Fibroblast of skin of left quadriceps (primary cell): ENCODE measurements around the gene SYK.

Experiments
- DNase-seq, 2 experiments: peaks; one replicate each; pipeline ENCODE4 v3.0.0-alpha.2; 2013; ENCODE audit warnings: low read depth in 2 of 2

The SYK gene

GRCh38 chr9:90945336-90945735 lies 143.7 kb downstream of the SYK start:
- no peak for DNase-seq

DNA sequence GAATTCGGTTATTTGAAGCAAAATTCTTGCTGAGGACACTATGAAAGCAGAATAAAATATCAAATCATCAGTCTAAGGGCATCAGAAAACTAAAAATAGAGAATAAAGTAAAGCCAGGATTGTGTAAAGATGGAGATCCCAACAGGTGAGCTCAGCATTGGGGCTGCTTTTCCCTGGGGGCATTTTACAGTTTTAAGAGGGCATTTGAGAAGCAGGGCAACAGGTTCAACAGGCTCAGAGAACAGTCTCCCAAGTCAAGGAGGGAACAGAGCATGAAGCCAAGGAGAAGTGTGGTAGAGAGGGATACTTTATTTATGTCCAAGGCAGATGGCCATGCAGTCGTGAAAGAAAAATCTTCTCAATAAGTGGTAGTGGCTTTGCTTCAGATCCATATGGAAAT lies 145.4 kb downstream of the SYK start:
- DNase-seq = no peak
